ENCODE results near the gene SLC16A3.

SLC16A3 gene

DNA sequence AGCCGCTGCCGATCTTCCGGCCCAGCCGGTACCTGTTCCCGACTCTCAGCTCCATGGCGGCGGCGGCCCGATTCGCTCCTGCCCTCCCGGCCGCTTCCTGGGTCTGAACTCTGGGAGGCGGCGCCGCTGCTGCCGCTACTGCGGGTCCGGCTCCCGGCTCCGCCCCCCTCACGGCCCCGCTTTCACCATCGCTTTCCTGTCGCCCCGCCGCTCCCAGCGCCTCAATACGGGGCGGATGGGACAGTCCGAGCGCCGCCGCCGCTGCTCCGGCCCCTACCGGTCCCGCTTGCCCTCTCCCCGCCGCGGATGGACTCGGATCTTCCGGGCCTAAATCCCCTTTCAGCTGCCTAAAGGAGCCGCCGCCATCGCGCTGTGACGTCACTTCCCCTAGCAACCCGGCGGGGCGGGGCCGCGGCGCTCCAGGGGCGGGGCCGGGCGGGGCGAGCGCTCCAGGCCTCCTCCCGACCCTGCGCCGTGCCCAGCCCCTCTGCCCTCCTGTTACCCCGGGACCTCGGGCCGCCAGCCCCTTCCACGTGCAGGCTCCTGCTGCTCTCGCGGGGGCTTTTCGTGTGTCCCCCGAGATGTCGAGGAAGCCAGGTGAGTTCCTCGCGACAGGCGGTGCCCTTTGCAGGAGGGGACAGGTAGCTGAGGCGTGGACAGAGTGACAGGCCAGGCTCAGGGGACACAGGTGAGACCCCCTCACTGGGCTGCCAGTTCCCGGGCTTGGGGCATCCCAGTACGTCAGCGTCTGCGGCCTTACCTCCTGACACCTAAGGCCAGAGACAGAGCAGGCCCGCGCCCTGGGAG is 44.7 kb downstream of the SLC16A3 start, which contains the start of gene CSNK1D:
Gene CSNK1D, minus strand, starts transcription at position 374 of the 807 bp plus-strand sequence. Its CDS starts 319 bp downstream, at position 55.
- H3K9ac ChIP-seq (ENCODE audit: low read length), result peak within 1 kb of the TSS; percentile 95
- peak within 1 kb of the TSS; percentile 74 for H3K27ac ChIP-seq (ENCODE audit: low read length)
- no peaks in the 10 kb centered on the region for H3K27me3 ChIP-seq (replicated peaks; ENCODE audit: insufficient read depth, low read length)
- TF ChIP-seq, protein P1, sequence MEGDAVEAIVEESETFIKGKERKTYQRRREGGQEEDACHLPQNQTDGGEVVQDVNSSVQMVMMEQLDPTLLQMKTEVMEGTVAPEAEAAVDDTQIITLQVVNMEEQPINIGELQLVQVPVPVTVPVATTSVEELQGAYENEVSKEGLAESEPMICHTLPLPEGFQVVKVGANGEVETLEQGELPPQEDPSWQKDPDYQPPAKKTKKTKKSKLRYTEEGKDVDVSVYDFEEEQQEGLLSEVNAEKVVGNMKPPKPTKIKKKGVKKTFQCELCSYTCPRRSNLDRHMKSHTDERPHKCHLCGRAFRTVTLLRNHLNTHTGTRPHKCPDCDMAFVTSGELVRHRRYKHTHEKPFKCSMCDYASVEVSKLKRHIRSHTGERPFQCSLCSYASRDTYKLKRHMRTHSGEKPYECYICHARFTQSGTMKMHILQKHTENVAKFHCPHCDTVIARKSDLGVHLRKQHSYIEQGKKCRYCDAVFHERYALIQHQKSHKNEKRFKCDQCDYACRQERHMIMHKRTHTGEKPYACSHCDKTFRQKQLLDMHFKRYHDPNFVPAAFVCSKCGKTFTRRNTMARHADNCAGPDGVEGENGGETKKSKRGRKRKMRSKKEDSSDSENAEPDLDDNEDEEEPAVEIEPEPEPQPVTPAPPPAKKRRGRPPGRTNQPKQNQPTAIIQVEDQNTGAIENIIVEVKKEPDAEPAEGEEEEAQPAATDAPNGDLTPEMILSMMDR (IDR thresholded peaks at IDR 0.05; ENCODE audit: low read length), result no peak
- TF ChIP-seq EZH2phosphoT487 (IDR thresholded peaks at IDR 0.05; ENCODE audit: low read length) (no peak), EZH2 (optimal IDR thresholded peaks at IDR 0.05; ENCODE audit: low read depth, low read length) (no peak)
- peaks cover 50% of the 10 kb centered on the region for H3K79me2 ChIP-seq (ENCODE audit: low read length)
- H3K9me2 ChIP-seq (replicated peaks; ENCODE audit: insufficient read depth, low read length), result no peaks in the 10 kb centered on the region
- no peaks in the 10 kb centered on the region for H3F3A ChIP-seq (ENCODE audit: insufficient read depth, low read length)
- peak within 1 kb of the TSS; percentile 82 for H3K4me3 ChIP-seq (ENCODE audit: low read length)
- peak within 1 kb of the TSS; percentile 96 for H2AFZ ChIP-seq (ENCODE audit: low read length)
- H3K9me3 ChIP-seq (replicated peaks; ENCODE audit: insufficient read depth, low read length), result no peaks in the 10 kb centered on the region
- peak within 1 kb of the TSS; percentile 98 for H3K4me2 ChIP-seq (ENCODE audit: low read depth, low read length)
- H3K4me1 ChIP-seq (ENCODE audit: low read length), result peaks cover 13% of the 10 kb centered on the region
- peaks cover 25% of the 10 kb centered on the region for H4K20me1 ChIP-seq (ENCODE audit: insufficient read depth, low read length)
- peaks cover 3% of the 10 kb centered on the region; the same call in 1 of the 2 replicates for H3K36me3 ChIP-seq (replicated peaks; ENCODE audit: insufficient read depth, low read length)
- peak; percentile 84 for DNase-seq

- H3K4me2 ChIP-seq (ENCODE audit: low read depth, low read length), result peak overlapping the region; percentile 96
- H3K27ac ChIP-seq (ENCODE audit: low read length), result no peak overlapping the region
- TF ChIP-seq, protein P1 (IDR thresholded peaks at IDR 0.05; ENCODE audit: low read length), result no peak
- TF ChIP-seq EZH2phosphoT487 (IDR thresholded peaks at IDR 0.05; ENCODE audit: low read length) (no peak), EZH2 (optimal IDR thresholded peaks at IDR 0.05; ENCODE audit: low read depth, low read length) (no peak)
- H3K36me3 ChIP-seq (replicated peaks; ENCODE audit: insufficient read depth, low read length), result peaks cover 3% of the 10 kb centered on the region; the same call in 1 of the 2 replicates
- H4K20me1 ChIP-seq (ENCODE audit: insufficient read depth, low read length), result peaks cover 20% of the 10 kb centered on the region
- H2AFZ ChIP-seq (ENCODE audit: low read length), result peak overlapping the region; percentile 96
- no peaks in the 10 kb centered on the region for H3K9me3 ChIP-seq (replicated peaks; ENCODE audit: insufficient read depth, low read length)
- no peak for DNase-seq
- peak overlapping the region; percentile 82 for H3K4me3 ChIP-seq (ENCODE audit: low read length)
- peaks cover 41% of the 10 kb centered on the region for H3K79me2 ChIP-seq (ENCODE audit: low read length)
- H3K9ac ChIP-seq (ENCODE audit: low read length), result peak overlapping the region; percentile 95; the same call in 1 of the 2 replicates
- no peaks in the 10 kb centered on the region for H3K9me2 ChIP-seq (replicated peaks; ENCODE audit: insufficient read depth, low read length)
- no peaks in the 10 kb centered on the region for H3F3A ChIP-seq (ENCODE audit: insufficient read depth, low read length)
- H3K4me1 ChIP-seq (ENCODE audit: low read length), result peaks cover 13% of the 10 kb centered on the region
- H3K27me3 ChIP-seq (replicated peaks; ENCODE audit: insufficient read depth, low read length), result no peaks in the 10 kb centered on the region
These were observed 45.5 kb downstream of the SLC16A3 start for GRCh38 chr17:82274134-82275020.

DNA sequence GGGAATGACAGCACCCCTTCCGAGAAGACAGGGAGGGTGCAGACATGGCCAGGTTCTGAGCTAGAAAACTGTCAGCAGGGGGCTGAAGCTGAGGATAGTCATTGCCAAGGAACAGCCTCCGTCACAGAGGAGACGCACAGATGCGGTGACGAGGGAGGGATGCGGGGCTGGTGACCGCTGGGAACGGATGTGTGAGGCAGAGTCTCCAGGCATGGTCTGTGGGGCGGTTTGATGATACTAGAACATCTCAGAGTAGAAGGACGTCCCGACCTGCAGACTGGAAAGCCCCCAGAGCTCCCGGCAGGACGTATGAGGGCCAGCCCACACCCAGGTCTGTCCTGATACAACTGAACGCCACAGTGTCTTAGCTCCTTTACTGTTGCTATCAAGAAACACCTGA is 46.5 kb downstream of the SLC16A3 start:
- Histone ChIP-seq H3K27me3 (replicated peaks; ENCODE audit: insufficient read depth, low read length) (no peaks in the 10 kb centered on the region), H3K9me3 (replicated peaks; ENCODE audit: insufficient read depth, low read length) (no peaks in the 10 kb centered on the region), H3K36me3 (replicated peaks; ENCODE audit: insufficient read depth, low read length) (peaks cover 3% of the 10 kb centered on the region; the same call in 1 of the 2 replicates), H3K9me2 (replicated peaks; ENCODE audit: insufficient read depth, low read length) (no peaks in the 10 kb centered on the region), H4K20me1 (ENCODE audit: insufficient read depth, low read length) (peaks cover 10% of the 10 kb centered on the region), H3K79me2 (ENCODE audit: low read length) (peaks cover 32% of the 10 kb centered on the region), H3K4me1 (ENCODE audit: low read length) (peaks cover 13% of the 10 kb centered on the region), H3K9ac (ENCODE audit: low read length) (no peak overlapping the region), H3F3A (ENCODE audit: insufficient read depth, low read length) (no peaks in the 10 kb centered on the region), H3K27ac (ENCODE audit: low read length) (no peak overlapping the region), H3K4me2 (ENCODE audit: low read depth, low read length) (no peak overlapping the region), H2AFZ (ENCODE audit: low read length) (no peak overlapping the region), H3K4me3 (ENCODE audit: low read length) (no peak overlapping the region)
- DNase-seq, result no peak
- TF ChIP-seq, protein P1 (IDR thresholded peaks at IDR 0.05; ENCODE audit: low read length), result no peak

Measured in MM.1S (cell line).